Erythroblast (primary cell): ENCODE results near the gene SSTR3.
A peak's percentile ranks its signal among the peaks of the same experiment; 100 is the strongest.
"Not testable (repeated sequence)": the region's sequence is repeated elsewhere in the genome, so short reads cannot be mapped to it uniquely, and the experiment has no call there.

Source experiments
- DNase-seq, 2 experiments: peaks; one replicate each; lab custom pipeline; 2025; lab: John Stamatoyannopoulos, UW
- GATA1 ChIP-seq: IDR thresholded peaks from 2 replicates; pipeline ENCODE4 v1.6.1; 2011; ENCODE audit warnings: low read depth, mild to moderate bottlenecking, control low read depth, low read length, moderate library complexity
- POLR2A ChIP-seq: IDR thresholded peaks from 2 replicates; pipeline ENCODE4 v1.6.1; 2011; ENCODE audit warnings: mild to moderate bottlenecking, low read length

The SSTR3 gene

GRCh38 chr22:37206841-37207821 is 5.1 kb downstream of the SSTR3 start:
- TF ChIP-seq GATA1: no peak
- TF ChIP-seq POLR2A: no peak
- DNase-seq: no peak

GRCh38 chr22:37206118-37206840 is 6.0 kb downstream of the SSTR3 start:
- no peak for DNase-seq
- TF ChIP-seq GATA1 (no peak), POLR2A (no peak)

- no peak for DNase-seq
Measured at GRCh38 chr22:37205046-37205445, 7.2 kb downstream of the SSTR3 start.

GRCh38 chr22:37204045-37204655 is 8.1 kb downstream of the SSTR3 start:
- TF ChIP-seq POLR2A (no peak), GATA1 (no peak)
- no peak for DNase-seq

More at GRCh38 chr22:37205046-37205445, 7.2 kb downstream of the SSTR3 start:
- TF ChIP-seq GATA1 (no peak), POLR2A (no peak)

- DNase-seq: no peak
- TF ChIP-seq POLR2A (no peak), GATA1 (no peak)
Measured at GRCh38 chr22:37203354-37204044, 8.8 kb downstream of the SSTR3 start.

- DNase-seq: no peak
- TF ChIP-seq GATA1 (no peak), POLR2A (no peak)
Measured at GRCh38 chr22:37202716-37203115, 9.6 kb downstream of the SSTR3 start.

GRCh38 chr22:37202001-37202555 is 10.2 kb downstream of the SSTR3 start:
- TF ChIP-seq GATA1: no peak
- TF ChIP-seq POLR2A: no peak
- DNase-seq: no peak

- not testable (repeated sequence) for DNase-seq
Measured at GRCh38 chr22:37201443-37201820, 10.8 kb downstream of the SSTR3 start.

- DNase-seq: peak in 1 of 2 experiments; percentile 88
- TF ChIP-seq GATA1 (no peak), POLR2A (no peak)
Measured at GRCh38 chr22:37199760-37200108, 12.5 kb downstream of the SSTR3 start.

GRCh38 chr22:37199103-37199759 is 13.0 kb downstream of the SSTR3 start:
- TF ChIP-seq POLR2A: peak; percentile 99
- TF ChIP-seq GATA1: no peak
- peak; percentile 98 for DNase-seq

GRCh38 chr22:37198258-37199102 is 13.8 kb downstream of the SSTR3 start:
- TF ChIP-seq POLR2A (no peak), GATA1 (no peak)
- peak; percentile 80 to 87 for DNase-seq
